Esophagus muscularis mucosa (tissue), 4 donors: Measurements from ENCODE around the gene HMOX1. TPM values are rescaled to one million over a fixed set of nuclear protein-coding genes. Genes with fewer than 3 reads are reported as not detected.
"Not testable (repeated sequence)": the region's sequence is repeated elsewhere in the genome, so short reads cannot be mapped to it uniquely, and the experiment has no call there.

Experiments used
- DNase-seq: peaks from one replicate; pipeline ENCODE4 v3.0.0-alpha.2; 2017; ENCODE audit errors: extremely low spot score
- H3K27ac ChIP-seq, 4 donors: fragments of 200-600 bp; sonication (generic); replicated peaks in 1 of 4; 1 replicate in 3 of 4; 2 replicates in 1 of 4; pipeline ENCODE4 v1.5.1; 2016 to 2019; ENCODE audit warnings: mild to moderate bottlenecking in 1 of 4
- H3K27me3 ChIP-seq, 4 donors: fragments of 200-600 bp; sonication (generic); one replicate each; pipeline versions ENCODE4 v1.5.1 to v1.6.0; 2016 to 2019
- H3K36me3 ChIP-seq, 4 donors: fragments of 200-600 bp; sonication (generic); one replicate each; pipeline ENCODE4 v1.5.1; 2016 to 2019
- H3K4me1 ChIP-seq, 4 donors: fragments of 200-600 bp; sonication (generic); one replicate each; pipeline ENCODE4 v1.5.1; 2016 to 2019
- H3K4me3 ChIP-seq, 4 donors: fragments of 200-600 bp; sonication (generic); 1 replicate in 2 of 4; 2 replicates in 2 of 4; pipeline ENCODE4 v1.5.1; 2016 to 2019; ENCODE audit warnings: mild to moderate bottlenecking in 4 of 4, moderate library complexity in 1 of 4
- H3K9me3 ChIP-seq, 4 donors: fragments of 200-600 bp; sonication (generic); 1 replicate in 3 of 4; 2 replicates in 1 of 4; pipeline ENCODE4 v1.5.1; 2016 to 2019
- CTCF ChIP-seq, 3 experiments: fragments of 200-600 bp in 2 of 3; fragments of 450-650 bp in 1 of 3; sonication (generic) in 2 of 3; IDR thresholded peaks; one replicate each; pipeline ENCODE4 v1.5.1; 2017 to 2019; ENCODE audit warnings: antibody characterized with exemption in 3 of 3, mild to moderate bottlenecking in 2 of 3, moderate library complexity in 1 of 3
- EP300 ChIP-seq: sonication (generic); formaldehyde crosslinking; IDR thresholded peaks from one replicate; pipeline ENCODE4 v1.6.1; 2017; ENCODE audit warnings: antibody characterized with exemption
- POLR2A ChIP-seq: fragments of 450-650 bp; IDR thresholded peaks from one replicate; pipeline ENCODE4 v1.6.1; 2017; ENCODE audit warnings: antibody characterized with exemption, moderate library complexity, mild to moderate bottlenecking, low read depth
- POLR2AphosphoS5 ChIP-seq, 2 donors: sonication (generic); formaldehyde crosslinking; IDR thresholded peaks; one replicate each; pipeline ENCODE4 v1.6.1; 2017; ENCODE audit warnings: antibody characterized with exemption in 2 of 2
- WGBS: methylation state at CpG from one replicate; pipeline ENCODE4 v1.1.5; 2018; 5-methylcytosine and 5-hydroxymethylcytosine counted together
- intact Hi-C: fragments of 100-400 bp; cut with DNase I; formaldehyde crosslinking; loops from one replicate; pipeline ENCODE4 v1.15.1; 2023
- total RNA-seq, 4 donors: library from RNA; depleted of rRNA; stranded (reverse); fragments of >200 nt; gene quantifications; one replicate each; pipeline versions ENCODE4 v1.1.0 to v1.2.1, GENCODE V29; 2016

Gene HMOX1
- total RNA-seq, 4 donors from 2014 or later, result 8.7 to 603 (median 13.0) TPM

GRCh38 chr22:35434061-35434710 lies 53.3 kb downstream of the HMOX1 start:
- Histone ChIP-seq H3K9me3 (peaks cover 0 to 13% (median 8%) of the 10 kb centered on the region in 4 donors), H3K4me3 (no peak overlapping the region), H3K27me3 (no peaks in the 10 kb centered on the region), H3K4me1 (peaks cover 8 to 18% (median 15%) of the 10 kb centered on the region in 4 donors), H3K36me3 (no peaks in the 10 kb centered on the region), H3K27ac (no peak overlapping the region)
- intact Hi-C loops, result no loop called here
- TF ChIP-seq CTCF (IDR thresholded peaks at IDR 0.05) (no peak), POLR2AphosphoS5 (IDR thresholded peaks at IDR 0.05) (no peak), POLR2A (no peak), EP300 (no peak)
- DNase-seq, result no peak
- WGBS, result 96% methylated on average over 4 of the region's 5 CpGs

- no peak for TF ChIP-seq EP300
- TF ChIP-seq CTCF (IDR thresholded peaks at IDR 0.05), result no peak
- no peak for TF ChIP-seq POLR2A
- TF ChIP-seq POLR2AphosphoS5 (IDR thresholded peaks at IDR 0.05), result no peak
- Histone ChIP-seq H3K4me1 (peaks cover 8 to 18% (median 15%) of the 10 kb centered on the region in 4 donors), H3K9me3 (peaks cover 0 to 13% (median 8%) of the 10 kb centered on the region in 4 donors), H3K27me3 (no peaks in the 10 kb centered on the region), H3K4me3 (no peak overlapping the region), H3K36me3 (no peaks in the 10 kb centered on the region), H3K27ac (no peak overlapping the region)
- DNase-seq, result no peak
- whole genome bisulfite sequencing, result 68% methylated on average over 7 of the region's 8 CpGs
- intact Hi-C loops, result no loop called here
Measured at GRCh38 chr22:35435201-35435740, 54.4 kb downstream of the HMOX1 start.

- intact Hi-C loops, result no loop called here
- peaks cover 2 to 11% (median 6%) of the 10 kb centered on the region in 4 donors for H3K4me1 ChIP-seq
- TF ChIP-seq CTCF (IDR thresholded peaks at IDR 0.05), result no peak
- no peak for TF ChIP-seq POLR2A
- TF ChIP-seq POLR2AphosphoS5 (IDR thresholded peaks at IDR 0.05), result no peak
- TF ChIP-seq EP300, result no peak
- H3K27ac ChIP-seq, result no peak overlapping the region
- peaks cover 0 to 13% (median 8%) of the 10 kb centered on the region in 4 donors for H3K9me3 ChIP-seq
- H3K36me3 ChIP-seq, result no peaks in the 10 kb centered on the region
- no peak overlapping the region for H3K4me3 ChIP-seq
- no peak for DNase-seq
- WGBS, result 66% methylated on average over 5 of the region's 5 CpGs
- H3K27me3 ChIP-seq, result no peaks in the 10 kb centered on the region
Measured at GRCh38 chr22:35436421-35436820, 55.5 kb downstream of the HMOX1 start.

GRCh38 chr22:35437049-35437448 lies 56.2 kb downstream of the HMOX1 start:
- Histone ChIP-seq H3K9me3 (peaks cover 0 to 13% (median 8%) of the 10 kb centered on the region in 4 donors), H3K36me3 (no peaks in the 10 kb centered on the region), H3K4me1 (peaks cover 0 to 5% (median under 1%) of the 10 kb centered on the region in 4 donors), H3K4me3 (no peak overlapping the region), H3K27me3 (no peaks in the 10 kb centered on the region), H3K27ac (no peak overlapping the region)
- TF ChIP-seq CTCF (IDR thresholded peaks at IDR 0.05), result no peak
- no peak for TF ChIP-seq POLR2AphosphoS5 (IDR thresholded peaks at IDR 0.05)
- no peak for TF ChIP-seq EP300
- no peak for TF ChIP-seq POLR2A
- WGBS, result 100% methylated on average over 2 of the region's 2 CpGs
- DNase-seq, result no peak
- intact Hi-C loops, result no loop called here

GRCh38 chr22:35438673-35439364 lies 57.9 kb downstream of the HMOX1 start:
- H3K9me3 ChIP-seq, DNase-seq, H3K36me3 ChIP-seq, H3K4me1 ChIP-seq, H3K27me3 ChIP-seq, intact Hi-C loops, H3K4me3 ChIP-seq, H3K27ac ChIP-seq: not testable (repeated sequence)
- WGBS, result 92% methylated on average over 3 of the region's 3 CpGs
